ENCODE data around the gene SLC30A4. TPM values are rescaled to one million over a fixed set of nuclear protein-coding genes. Genes with fewer than 3 reads are reported as not detected.
"Not testable (repeated sequence)": the region's sequence is repeated elsewhere in the genome, so short reads cannot be mapped to it uniquely, and the experiment has no call there.

SLC30A4 gene
- total RNA-seq, 4 donors from 2014 or later: 8.2 to 13.1 (median 11.2) TPM

- peaks cover 0 to 2% (median 0%) of the 10 kb centered on the region in 3 donors for H3K36me3 ChIP-seq
- peak overlapping the region; percentile 82 to 97 (median 94) for H3K27ac ChIP-seq
- 6 to 7% methylated on average over 23 to 27 of the region's 27 CpGs for WGBS, 2 donors
- peak in 1 of 2 donors; percentile 5 for DNase-seq (ENCODE audit: low spot score in 2 of 2)
- TF ChIP-seq EP300 (IDR thresholded peaks at IDR 0.05) (no peak), POLR2A (IDR thresholded peaks at IDR 0.05) (no peak)
- TF ChIP-seq, protein P1, sequence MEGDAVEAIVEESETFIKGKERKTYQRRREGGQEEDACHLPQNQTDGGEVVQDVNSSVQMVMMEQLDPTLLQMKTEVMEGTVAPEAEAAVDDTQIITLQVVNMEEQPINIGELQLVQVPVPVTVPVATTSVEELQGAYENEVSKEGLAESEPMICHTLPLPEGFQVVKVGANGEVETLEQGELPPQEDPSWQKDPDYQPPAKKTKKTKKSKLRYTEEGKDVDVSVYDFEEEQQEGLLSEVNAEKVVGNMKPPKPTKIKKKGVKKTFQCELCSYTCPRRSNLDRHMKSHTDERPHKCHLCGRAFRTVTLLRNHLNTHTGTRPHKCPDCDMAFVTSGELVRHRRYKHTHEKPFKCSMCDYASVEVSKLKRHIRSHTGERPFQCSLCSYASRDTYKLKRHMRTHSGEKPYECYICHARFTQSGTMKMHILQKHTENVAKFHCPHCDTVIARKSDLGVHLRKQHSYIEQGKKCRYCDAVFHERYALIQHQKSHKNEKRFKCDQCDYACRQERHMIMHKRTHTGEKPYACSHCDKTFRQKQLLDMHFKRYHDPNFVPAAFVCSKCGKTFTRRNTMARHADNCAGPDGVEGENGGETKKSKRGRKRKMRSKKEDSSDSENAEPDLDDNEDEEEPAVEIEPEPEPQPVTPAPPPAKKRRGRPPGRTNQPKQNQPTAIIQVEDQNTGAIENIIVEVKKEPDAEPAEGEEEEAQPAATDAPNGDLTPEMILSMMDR (IDR thresholded peaks at IDR 0.05): no peak
- H3K4me3 ChIP-seq: peak overlapping the region; percentile 66 to 96 (median 72)
- H3K9me3 ChIP-seq: no peaks in the 10 kb centered on the region
- H3K4me1 ChIP-seq: peaks cover 0 to 34% (median 15%) of the 10 kb centered on the region in 4 donors
- H3K27me3 ChIP-seq: no peaks in the 10 kb centered on the region
These were observed 793 bp downstream of the SLC30A4 start for GRCh38 chr15:45521596-45522327.

GRCh38 chr15:45510758-45511280, 11.7 kb downstream of the SLC30A4 start:
- Histone ChIP-seq H3K9me3 (no peaks in the 10 kb centered on the region), H3K4me1 (peaks cover 0 to 3% (median 0%) of the 10 kb centered on the region in 4 donors), H3K4me3 (no peak overlapping the region), H3K27me3 (no peaks in the 10 kb centered on the region), H3K36me3 (peaks cover 0 to 57% (median 5%) of the 10 kb centered on the region in 3 donors), H3K27ac (no peak overlapping the region)
- no peak for DNase-seq (ENCODE audit: low spot score in 2 of 2)
- TF ChIP-seq POLR2A (IDR thresholded peaks at IDR 0.05): no peak
- TF ChIP-seq, protein P1 (IDR thresholded peaks at IDR 0.05): no peak
- TF ChIP-seq EP300 (IDR thresholded peaks at IDR 0.05): no peak
- 81 to 82% methylated on average over 4 of the region's 4 CpGs for WGBS, 2 donors

DNA sequence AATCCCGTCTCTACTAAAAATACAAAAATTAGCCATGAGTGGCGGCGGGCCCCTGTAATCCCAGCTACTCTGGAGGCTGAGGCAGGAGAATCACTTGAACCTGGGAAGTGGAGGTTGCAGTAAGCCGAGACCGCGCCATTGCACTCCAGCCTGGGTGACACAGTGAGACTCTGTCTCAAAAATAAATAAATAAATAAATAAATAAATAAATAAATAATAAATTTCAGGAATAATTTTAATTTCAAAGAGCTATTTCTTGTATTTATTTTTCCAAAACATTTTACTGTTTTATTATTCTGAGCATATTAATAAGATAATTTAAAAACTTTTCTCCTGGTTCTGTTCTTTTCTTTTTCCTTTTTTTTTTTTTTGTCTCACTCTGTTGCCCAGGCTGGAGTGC, 15.4 kb downstream of the SLC30A4 start:
- not testable (repeated sequence) for H3K27me3 ChIP-seq; H3K27ac ChIP-seq; H3K4me3 ChIP-seq; DNase-seq (ENCODE audit: low spot score in 2 of 2); H3K4me1 ChIP-seq; H3K9me3 ChIP-seq
- peaks cover 0 to 60% (median 5%) of the 10 kb centered on the region in 3 donors for H3K36me3 ChIP-seq
- WGBS, 2 donors: 94 to 98% methylated on average over 6 of the region's 6 CpGs

GRCh38 chr15:45499426-45499825, 23.1 kb downstream of the SLC30A4 start:
- Histone ChIP-seq H3K36me3 (peaks cover 0 to 21% (median 0%) of the 10 kb centered on the region in 3 donors), H3K27ac (no peak overlapping the region), H3K4me1 (no peaks in the 10 kb centered on the region), H3K27me3 (no peaks in the 10 kb centered on the region), H3K4me3 (no peak overlapping the region), H3K9me3 (no peaks in the 10 kb centered on the region)
- 78 to 85% methylated on average over 4 of the region's 4 CpGs for WGBS, 2 donors
- no peak for DNase-seq (ENCODE audit: low spot score in 2 of 2)
- no peak for TF ChIP-seq EP300 (IDR thresholded peaks at IDR 0.05)
- TF ChIP-seq, protein P1 (IDR thresholded peaks at IDR 0.05): no peak
- no peak for TF ChIP-seq POLR2A (IDR thresholded peaks at IDR 0.05)

DNA sequence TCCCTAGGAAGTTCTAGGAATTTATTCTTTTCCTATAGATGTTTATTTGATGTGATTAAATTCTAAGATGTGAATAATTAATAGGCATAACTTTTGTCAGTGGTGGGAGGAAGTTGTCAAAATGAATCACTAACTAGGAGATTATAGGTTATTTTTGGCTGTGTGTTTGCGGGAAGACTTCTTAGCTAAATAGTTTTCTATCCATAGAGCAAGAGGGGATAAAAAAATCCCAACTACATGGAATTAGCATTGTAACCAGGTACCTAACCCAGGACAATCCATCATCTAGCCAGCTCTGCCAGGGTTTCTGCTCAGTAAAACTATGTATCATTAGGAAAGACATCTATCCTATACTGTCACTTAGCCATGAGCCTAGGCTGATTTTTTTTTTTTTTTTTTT, 23.9 kb downstream of the SLC30A4 start:
- Histone ChIP-seq H3K4me1 (no peaks in the 10 kb centered on the region), H3K36me3 (peaks cover 0 to 21% (median 0%) of the 10 kb centered on the region in 3 donors), H3K9me3 (no peaks in the 10 kb centered on the region), H3K27ac (no peak overlapping the region), H3K27me3 (no peaks in the 10 kb centered on the region), H3K4me3 (no peak overlapping the region)
- DNase-seq (ENCODE audit: low spot score in 2 of 2): no peak
- WGBS, 2 donors: 94 to 100% methylated on average over 1 of the region's 1 CpG
- TF ChIP-seq EP300 (IDR thresholded peaks at IDR 0.05) (no peak), POLR2A (IDR thresholded peaks at IDR 0.05) (no peak)
- TF ChIP-seq, protein P1 (IDR thresholded peaks at IDR 0.05): no peak

Data from tibial nerve (tissue), 4 donors.